ENCODE data around the gene EXOC4.

GRCh38 chr7:133782470-133782869 is 529.6 kb downstream of the EXOC4 start:
- TF ChIP-seq MAFK (conservative IDR thresholded peaks at IDR 0.05 in 1 of 2, IDR thresholded peaks at IDR 0.05 in 1 of 2; ENCODE audit: low read length in 2 of 2), result no peak
- TF ChIP-seq HMGA1 (CRISPR knock-in tag; conservative IDR thresholded peaks at IDR 0.05), result no peak
- TF ChIP-seq EP300 (IDR thresholded peaks at IDR 0.05; ENCODE audit: low read depth in 2 of 2, low read length in 2 of 2), result no peak
- TF ChIP-seq EP300 (CRISPR knock-in tag; IDR thresholded peaks at IDR 0.05; ENCODE audit: borderline replicate concordance), result no peak
- TF ChIP-seq ERF (CRISPR knock-in tag; IDR thresholded peaks at IDR 0.05), result no peak
- no peak for TF ChIP-seq SIX1 (CRISPR knock-in tag; IDR thresholded peaks at IDR 0.05; ENCODE audit: borderline replicate concordance)
- TF ChIP-seq, protein P1, sequence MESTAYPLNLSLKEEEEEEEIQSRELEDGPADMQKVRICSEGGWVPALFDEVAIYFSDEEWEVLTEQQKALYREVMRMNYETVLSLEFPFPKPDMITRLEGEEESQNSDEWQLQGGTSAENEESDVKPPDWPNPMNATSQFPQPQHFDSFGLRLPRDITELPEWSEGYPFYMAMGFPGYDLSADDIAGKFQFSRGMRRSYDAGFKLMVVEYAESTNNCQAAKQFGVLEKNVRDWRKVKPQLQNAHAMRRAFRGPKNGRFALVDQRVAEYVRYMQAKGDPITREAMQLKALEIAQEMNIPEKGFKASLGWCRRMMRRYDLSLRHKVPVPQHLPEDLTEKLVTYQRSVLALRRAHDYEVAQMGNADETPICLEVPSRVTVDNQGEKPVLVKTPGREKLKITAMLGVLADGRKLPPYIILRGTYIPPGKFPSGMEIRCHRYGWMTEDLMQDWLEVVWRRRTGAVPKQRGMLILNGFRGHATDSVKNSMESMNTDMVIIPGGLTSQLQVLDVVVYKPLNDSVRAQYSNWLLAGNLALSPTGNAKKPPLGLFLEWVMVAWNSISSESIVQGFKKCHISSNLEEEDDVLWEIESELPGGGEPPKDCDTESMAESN (CRISPR knock-in tag; conservative IDR thresholded peaks at IDR 0.05), result no peak

All from HepG2 (cell line).